ENCODE data around the gene KRT6A. TPM values are rescaled to one million over a fixed set of nuclear protein-coding genes. Genes with fewer than 3 reads are reported as not detected.

Gene KRT6A
- total and polyA plus RNA-seq, 7 experiments from 2014 or later = not detected

DNA sequence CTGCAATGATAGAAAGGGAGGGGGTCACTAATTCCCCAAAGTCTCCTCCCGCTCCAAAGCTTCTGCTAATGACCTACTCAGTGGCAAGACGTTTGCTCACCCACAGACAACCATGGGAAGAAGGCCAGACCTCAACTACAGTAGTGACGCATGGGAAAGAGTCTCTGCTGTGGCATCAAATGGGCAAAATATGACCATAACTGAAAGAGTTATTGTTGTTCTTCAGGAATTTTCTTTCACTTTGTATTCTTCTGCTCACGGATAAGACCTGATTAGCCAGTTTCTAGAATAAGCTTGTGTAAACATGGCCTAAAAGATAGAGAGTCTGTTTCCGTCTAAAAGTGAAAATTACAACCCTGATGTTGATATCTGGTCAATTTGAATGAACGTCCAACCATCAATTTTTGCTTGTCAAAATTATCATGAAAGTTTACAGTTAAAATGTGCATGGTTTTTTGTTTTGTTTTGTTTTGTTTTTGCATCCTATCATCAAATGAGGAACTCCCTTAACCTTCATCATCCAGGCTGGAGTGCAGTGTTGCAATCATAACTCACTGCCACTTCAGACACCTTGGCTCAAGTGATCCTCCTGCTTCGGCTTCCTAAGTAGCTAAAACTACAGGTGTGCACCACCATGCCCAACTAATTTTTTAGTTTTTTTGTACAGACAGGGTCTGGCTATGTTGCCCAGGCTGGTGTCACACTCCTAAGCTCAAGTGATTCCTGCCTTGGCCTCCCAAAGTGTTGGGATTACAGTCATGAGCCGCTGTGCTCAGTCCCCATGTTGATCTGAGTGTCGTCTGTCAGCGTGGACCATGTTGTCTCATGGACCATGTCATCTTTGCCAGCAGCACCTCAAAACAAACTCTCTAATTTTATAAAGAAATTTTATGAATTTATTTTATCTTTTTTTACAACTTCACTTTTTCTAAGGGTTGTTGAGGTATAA is 48.1 kb downstream of the KRT6A start:
- CTCF ChIA-PET = interaction anchor here (1.0 kb wide), 1 partner anchor 9 kb away, joined by 4 read pairs; no protein-coding TSS in a partner anchor
- H3K9me3 ChIP-seq (ENCODE audit: control insufficient read depth in 2 of 3, low read length in 3 of 3) = no peaks in the 10 kb centered on the region
- intact Hi-C loops (cut with micrococcal nuclease) = no loop called here
- H3K27me3 ChIP-seq (ENCODE audit: control insufficient read depth in 2 of 2, insufficient read depth in 2 of 2, low read length in 2 of 2) = no peaks in the 10 kb centered on the region
- no peak overlapping the region for H3K4me3 Mint-ChIP-seq
- no peak overlapping the region for H3K4me3 ChIP-seq (ENCODE audit: low read length)
- ATAC-seq (no peak), DNase-seq (no peak)
- no peak overlapping the region for H3K27ac Mint-ChIP-seq
- no peaks in the 10 kb centered on the region for H3K9me3 Mint-ChIP-seq
- no peak overlapping the region for H3K27ac ChIP-seq (ENCODE audit: low read depth, low read length)
- no peaks in the 10 kb centered on the region for H3K36me3 ChIP-seq (ENCODE audit: control insufficient read depth in 2 of 3, insufficient read depth in 3 of 3, low read length in 3 of 3)
- no peaks in the 10 kb centered on the region for H3K36me3 Mint-ChIP-seq
- H3K4me1 Mint-ChIP-seq = peaks cover 0 to 10% (median 0%) of the 10 kb centered on the region in 7 donors
- peaks cover 5 to 40% (median 21%) of the 10 kb centered on the region in 5 donors for H3K27me3 Mint-ChIP-seq
- H3K4me1 ChIP-seq (ENCODE audit: control insufficient read depth in 2 of 2, insufficient read depth in 2 of 2, low read length in 2 of 2) = no peaks in the 10 kb centered on the region
- POLR2A ChIA-PET = no interaction called here

GRCh38 chr12:52443966-52444365 is 49.1 kb downstream of the KRT6A start:
- CTCF ChIA-PET = no interaction called here
- Mint-ChIP-seq H3K4me1 (peaks cover 0 to 10% (median 0%) of the 10 kb centered on the region in 7 donors), H3K27me3 (peaks cover 5 to 40% (median 21%) of the 10 kb centered on the region in 5 donors), H3K27ac (no peak overlapping the region), H3K9me3 (no peaks in the 10 kb centered on the region), H3K36me3 (no peaks in the 10 kb centered on the region), H3K4me3 (no peak overlapping the region)
- no peak overlapping the region for H3K4me3 ChIP-seq (ENCODE audit: low read length)
- no peaks in the 10 kb centered on the region for H3K27me3 ChIP-seq (ENCODE audit: control insufficient read depth in 2 of 2, insufficient read depth in 2 of 2, low read length in 2 of 2)
- POLR2A ChIA-PET = no interaction called here
- no peaks in the 10 kb centered on the region for H3K36me3 ChIP-seq (ENCODE audit: control insufficient read depth in 2 of 3, insufficient read depth in 3 of 3, low read length in 3 of 3)
- no peaks in the 10 kb centered on the region for H3K4me1 ChIP-seq (ENCODE audit: control insufficient read depth in 2 of 2, insufficient read depth in 2 of 2, low read length in 2 of 2)
- ATAC-seq (no peak), DNase-seq (no peak)
- intact Hi-C loops (cut with micrococcal nuclease) = no loop called here
- no peaks in the 10 kb centered on the region for H3K9me3 ChIP-seq (ENCODE audit: control insufficient read depth in 2 of 3, low read length in 3 of 3)
- H3K27ac ChIP-seq (ENCODE audit: low read depth, low read length) = no peak overlapping the region

- Mint-ChIP-seq H3K27ac (no peak overlapping the region), H3K9me3 (no peaks in the 10 kb centered on the region), H3K27me3 (peaks cover 5 to 38% (median 21%) of the 10 kb centered on the region in 5 donors), H3K36me3 (no peaks in the 10 kb centered on the region), H3K4me1 (peaks cover 0 to 4% (median 0%) of the 10 kb centered on the region in 7 donors), H3K4me3 (no peak overlapping the region)
- no peak overlapping the region for H3K27ac ChIP-seq (ENCODE audit: low read depth, low read length)
- ChIA-PET CTCF (no interaction called here), POLR2A (no interaction called here)
- H3K27me3 ChIP-seq (ENCODE audit: control insufficient read depth in 2 of 2, insufficient read depth in 2 of 2, low read length in 2 of 2) = no peaks in the 10 kb centered on the region
- DNase-seq = no peak
- no peak for ATAC-seq
- intact Hi-C loops (cut with micrococcal nuclease) = no loop called here
- no peaks in the 10 kb centered on the region for H3K9me3 ChIP-seq (ENCODE audit: control insufficient read depth in 2 of 3, low read length in 3 of 3)
- H3K4me1 ChIP-seq (ENCODE audit: control insufficient read depth in 2 of 2, insufficient read depth in 2 of 2, low read length in 2 of 2) = no peaks in the 10 kb centered on the region
- H3K4me3 ChIP-seq (ENCODE audit: low read length) = no peak overlapping the region
- no peaks in the 10 kb centered on the region for H3K36me3 ChIP-seq (ENCODE audit: control insufficient read depth in 2 of 3, insufficient read depth in 3 of 3, low read length in 3 of 3)
These were observed 50.4 kb downstream of the KRT6A start for GRCh38 chr12:52442600-52443061.

GRCh38 chr12:52441320-52441911 is 51.6 kb downstream of the KRT6A start:
- peaks cover 13 to 43% (median 30%) of the 10 kb centered on the region in 5 donors for H3K27me3 Mint-ChIP-seq
- Histone ChIP-seq H3K36me3 (ENCODE audit: control insufficient read depth in 2 of 3, insufficient read depth in 3 of 3, low read length in 3 of 3) (no peaks in the 10 kb centered on the region), H3K9me3 (ENCODE audit: control insufficient read depth in 2 of 3, low read length in 3 of 3) (no peaks in the 10 kb centered on the region), H3K4me3 (ENCODE audit: low read length) (no peak overlapping the region), H3K27me3 (ENCODE audit: control insufficient read depth in 2 of 2, insufficient read depth in 2 of 2, low read length in 2 of 2) (no peaks in the 10 kb centered on the region), H3K4me1 (ENCODE audit: control insufficient read depth in 2 of 2, insufficient read depth in 2 of 2, low read length in 2 of 2) (no peaks in the 10 kb centered on the region), H3K27ac (ENCODE audit: low read depth, low read length) (no peak overlapping the region)
- DNase-seq = no peak
- intact Hi-C loops (cut with micrococcal nuclease) = no loop called here
- H3K27ac Mint-ChIP-seq = no peak overlapping the region
- no peaks in the 10 kb centered on the region for H3K36me3 Mint-ChIP-seq
- H3K9me3 Mint-ChIP-seq = no peaks in the 10 kb centered on the region
- H3K4me1 Mint-ChIP-seq = peaks cover 0 to 2% (median 0%) of the 10 kb centered on the region in 7 donors
- ChIA-PET POLR2A (no interaction called here), CTCF (no interaction called here)
- no peak overlapping the region for H3K4me3 Mint-ChIP-seq
- no peak for ATAC-seq

- ChIA-PET CTCF (interaction anchor here (0.6 kb wide), 1 partner anchor 27 kb away, joined by 3 read pairs; no protein-coding TSS in a partner anchor), POLR2A (no interaction called here)
- DNase-seq (no peak), ATAC-seq (no peak)
- Mint-ChIP-seq H3K27ac (no peak overlapping the region), H3K36me3 (no peaks in the 10 kb centered on the region), H3K9me3 (no peaks in the 10 kb centered on the region), H3K4me1 (no peaks in the 10 kb centered on the region), H3K4me3 (no peak overlapping the region), H3K27me3 (peaks cover 14 to 38% (median 30%) of the 10 kb centered on the region in 5 donors)
- H3K27ac ChIP-seq (ENCODE audit: low read depth, low read length) = no peak overlapping the region
- no peaks in the 10 kb centered on the region for H3K4me1 ChIP-seq (ENCODE audit: control insufficient read depth in 2 of 2, insufficient read depth in 2 of 2, low read length in 2 of 2)
- H3K9me3 ChIP-seq (ENCODE audit: control insufficient read depth in 2 of 3, low read length in 3 of 3) = no peaks in the 10 kb centered on the region
- H3K4me3 ChIP-seq (ENCODE audit: low read length) = no peak overlapping the region
- intact Hi-C loops (cut with micrococcal nuclease) = no loop called here
- no peaks in the 10 kb centered on the region for H3K36me3 ChIP-seq (ENCODE audit: control insufficient read depth in 2 of 3, insufficient read depth in 3 of 3, low read length in 3 of 3)
- H3K27me3 ChIP-seq (ENCODE audit: control insufficient read depth in 2 of 2, insufficient read depth in 2 of 2, low read length in 2 of 2) = no peaks in the 10 kb centered on the region
These were observed 52.2 kb downstream of the KRT6A start for GRCh38 chr12:52440821-52441319.

DNA sequence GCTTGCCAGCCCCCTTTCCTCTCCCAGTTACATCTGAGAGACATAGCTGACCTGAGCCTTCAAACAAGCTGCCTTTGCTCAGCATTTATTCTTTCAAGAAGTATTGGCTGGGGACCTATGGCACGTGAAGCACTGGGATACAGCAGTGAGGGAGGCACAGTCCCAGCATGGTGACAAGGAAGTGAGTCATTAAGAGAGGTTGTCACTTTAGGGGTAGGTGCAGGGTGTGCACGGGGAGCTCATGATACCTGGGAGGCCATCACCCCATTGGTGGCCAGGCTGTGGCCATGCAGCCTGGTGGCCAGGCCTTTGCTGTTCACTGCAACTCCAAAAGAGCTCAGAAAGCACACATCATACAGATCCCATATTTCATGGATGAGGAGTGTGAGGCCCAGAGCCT is 53.2 kb downstream of the KRT6A start:
- no peak for ATAC-seq
- ChIA-PET POLR2A (no interaction called here), CTCF (no interaction called here)
- no peaks in the 10 kb centered on the region for H3K27me3 ChIP-seq (ENCODE audit: control insufficient read depth in 2 of 2, insufficient read depth in 2 of 2, low read length in 2 of 2)
- H3K36me3 Mint-ChIP-seq = no peaks in the 10 kb centered on the region
- H3K27me3 Mint-ChIP-seq = peaks cover 14 to 41% (median 34%) of the 10 kb centered on the region in 5 donors
- H3K4me3 ChIP-seq (ENCODE audit: low read length) = no peak overlapping the region
- H3K4me1 Mint-ChIP-seq = no peaks in the 10 kb centered on the region
- no peak overlapping the region for H3K27ac Mint-ChIP-seq
- intact Hi-C loops (cut with micrococcal nuclease) = no loop called here
- H3K4me1 ChIP-seq (ENCODE audit: control insufficient read depth in 2 of 2, insufficient read depth in 2 of 2, low read length in 2 of 2) = no peaks in the 10 kb centered on the region
- H3K9me3 ChIP-seq (ENCODE audit: control insufficient read depth in 2 of 3, low read length in 3 of 3) = no peaks in the 10 kb centered on the region
- no peak overlapping the region for H3K4me3 Mint-ChIP-seq
- H3K27ac ChIP-seq (ENCODE audit: low read depth, low read length) = no peak overlapping the region
- no peak for DNase-seq
- no peaks in the 10 kb centered on the region for H3K9me3 Mint-ChIP-seq
- H3K36me3 ChIP-seq (ENCODE audit: control insufficient read depth in 2 of 3, insufficient read depth in 3 of 3, low read length in 3 of 3) = no peaks in the 10 kb centered on the region

Measured in naive thymus-derived CD4-positive, alpha-beta T cell (primary cell).